SK-N-SH (cell line): ENCODE data around the gene SLC2A5.

Experiments
- EZH2phosphoT487 ChIP-seq: fragments of 200-600 bp; sonication (generic); IDR thresholded peaks from 2 replicates; pipeline ENCODE4 v1.6.1; 2017; ENCODE audit warnings: low read depth, mixed run types, mild to moderate bottlenecking, antibody characterized with exemption, moderate library complexity, borderline replicate concordance
- FOXJ3 ChIP-seq: sonication (generic); formaldehyde crosslinking; IDR thresholded peaks from 2 replicates; pipeline ENCODE4 v1.5.1; 2020; ENCODE audit warnings: mild to moderate bottlenecking, missing genetic modification reagents
- GABPA ChIP-seq: IDR thresholded peaks from 2 replicates; pipeline ENCODE4 v1.4.0; 2012; ENCODE audit warnings: low read depth, mild to moderate bottlenecking
- GATA2 ChIP-seq: sonication (generic); formaldehyde crosslinking; IDR thresholded peaks from 2 replicates; pipeline ENCODE4 v1.5.0; 2020; ENCODE audit warnings: mild to moderate bottlenecking, missing genetic modification reagents
- NFIC ChIP-seq: IDR thresholded peaks from 2 replicates; pipeline ENCODE4 v1.4.0; 2012; ENCODE audit warnings: borderline replicate concordance
- NRF1 ChIP-seq: IDR thresholded peaks from 2 replicates; pipeline ENCODE4 v1.6.1; 2012; ENCODE audit warnings: low read depth, mild to moderate bottlenecking, low read length
- POLR2AphosphoS5 ChIP-seq: IDR thresholded peaks from 2 replicates; pipeline ENCODE4 v1.6.1; 2012; ENCODE audit warnings: low read depth, low read length
- RFX5 ChIP-seq: IDR thresholded peaks from 2 replicates; pipeline ENCODE4 v1.6.1; 2012; ENCODE audit warnings: mild to moderate bottlenecking, improper control_type of control experiment, low read length
- SMC3 ChIP-seq: IDR thresholded peaks from 2 replicates; pipeline ENCODE4 v1.6.1; 2012; ENCODE audit warnings: low read depth, low read length, improper control_type of control experiment
- TF ChIP-seq, protein P1 (sequence below): fragments of 200-600 bp; sonication (generic); IDR thresholded peaks from 2 replicates; pipeline ENCODE4 v1.6.1; 2017; ENCODE audit warnings: antibody characterized with exemption, mild to moderate bottlenecking, moderate library complexity

DNA sequence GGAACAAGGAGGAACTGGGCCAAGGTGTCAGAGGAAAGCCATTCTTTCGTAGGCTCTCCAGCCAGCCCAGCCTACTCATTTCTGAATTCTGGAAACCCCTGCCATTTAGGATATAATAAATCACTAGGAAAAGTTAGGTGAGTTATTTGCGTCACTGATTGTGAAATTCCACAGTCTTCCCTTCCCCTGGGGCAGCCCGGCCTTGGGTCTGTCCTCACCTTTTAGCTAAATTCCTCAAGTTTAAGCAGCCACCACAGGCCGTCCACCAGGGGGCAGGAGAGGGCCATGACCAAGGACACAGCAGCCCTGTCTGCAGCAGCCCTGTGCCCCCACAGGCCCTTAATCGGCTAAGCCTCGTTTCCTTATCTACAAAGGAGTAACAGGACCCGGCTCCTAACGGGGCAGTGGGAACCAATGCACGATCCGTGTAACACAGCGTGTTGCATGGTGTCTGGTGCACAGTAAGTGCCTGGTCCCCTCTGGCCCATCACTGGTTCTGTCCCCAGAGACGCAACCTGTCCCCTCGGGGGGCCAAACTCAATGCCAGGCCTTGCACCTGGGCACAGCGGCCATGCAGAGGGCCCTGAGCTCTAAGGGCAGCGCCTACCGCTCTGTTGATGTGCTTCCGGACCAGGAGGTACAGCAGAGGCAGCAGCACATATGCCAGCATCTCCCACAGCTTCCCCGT is 41.4 kb upstream of the SLC2A5 start:
- TF ChIP-seq NRF1: no peak
- TF ChIP-seq, protein P1, sequence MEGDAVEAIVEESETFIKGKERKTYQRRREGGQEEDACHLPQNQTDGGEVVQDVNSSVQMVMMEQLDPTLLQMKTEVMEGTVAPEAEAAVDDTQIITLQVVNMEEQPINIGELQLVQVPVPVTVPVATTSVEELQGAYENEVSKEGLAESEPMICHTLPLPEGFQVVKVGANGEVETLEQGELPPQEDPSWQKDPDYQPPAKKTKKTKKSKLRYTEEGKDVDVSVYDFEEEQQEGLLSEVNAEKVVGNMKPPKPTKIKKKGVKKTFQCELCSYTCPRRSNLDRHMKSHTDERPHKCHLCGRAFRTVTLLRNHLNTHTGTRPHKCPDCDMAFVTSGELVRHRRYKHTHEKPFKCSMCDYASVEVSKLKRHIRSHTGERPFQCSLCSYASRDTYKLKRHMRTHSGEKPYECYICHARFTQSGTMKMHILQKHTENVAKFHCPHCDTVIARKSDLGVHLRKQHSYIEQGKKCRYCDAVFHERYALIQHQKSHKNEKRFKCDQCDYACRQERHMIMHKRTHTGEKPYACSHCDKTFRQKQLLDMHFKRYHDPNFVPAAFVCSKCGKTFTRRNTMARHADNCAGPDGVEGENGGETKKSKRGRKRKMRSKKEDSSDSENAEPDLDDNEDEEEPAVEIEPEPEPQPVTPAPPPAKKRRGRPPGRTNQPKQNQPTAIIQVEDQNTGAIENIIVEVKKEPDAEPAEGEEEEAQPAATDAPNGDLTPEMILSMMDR: peak; percentile 90
- TF ChIP-seq RFX5: no peak
- TF ChIP-seq GATA2 (CRISPR knock-in tag): peak; percentile 34; the same call in 1 of the 2 replicates
- no peak for TF ChIP-seq POLR2AphosphoS5
- no peak for TF ChIP-seq NFIC
- TF ChIP-seq EZH2phosphoT487: no peak
- no peak for TF ChIP-seq GABPA
- no peak for TF ChIP-seq FOXJ3 (CRISPR knock-in tag)
- TF ChIP-seq SMC3: peak; percentile 87
